HUES6 (cell line): ENCODE measurements around the gene LAMB3.

ENCODE experiments used
- H3K27ac ChIP-seq: 2 replicates; pipeline ENCODE4 v1.7.0; 2013; ENCODE audit warnings: low read depth, mild to moderate bottlenecking, low read length, inconsistent platforms
- H3K27me3 ChIP-seq: 2 replicates; pipeline ENCODE4 v1.6.1; 2013; ENCODE audit warnings: low read length; ENCODE audit not compliant: control insufficient read depth, insufficient read depth
- H3K36me3 ChIP-seq: 2 replicates; pipeline ENCODE4 v1.6.1; 2013; ENCODE audit warnings: low read length; ENCODE audit not compliant: control insufficient read depth, insufficient read depth
- H3K4me1 ChIP-seq: 2 replicates; pipeline ENCODE4 v1.6.1; 2013; ENCODE audit warnings: low read length; ENCODE audit not compliant: control insufficient read depth, insufficient read depth
- H3K4me3 ChIP-seq: 2 replicates; pipeline ENCODE4 v1.5.1; 2013; ENCODE audit warnings: low read depth, low read length
- H3K9ac ChIP-seq: one replicate; pipeline ENCODE4 v1.6.1; 2013; ENCODE audit warnings: mild to moderate bottlenecking, low read length
- H3K9me3 ChIP-seq: 2 replicates; pipeline ENCODE4 v1.6.1; 2013; ENCODE audit warnings: low read depth, low read length; ENCODE audit not compliant: control insufficient read depth, insufficient read depth

Gene LAMB3

DNA sequence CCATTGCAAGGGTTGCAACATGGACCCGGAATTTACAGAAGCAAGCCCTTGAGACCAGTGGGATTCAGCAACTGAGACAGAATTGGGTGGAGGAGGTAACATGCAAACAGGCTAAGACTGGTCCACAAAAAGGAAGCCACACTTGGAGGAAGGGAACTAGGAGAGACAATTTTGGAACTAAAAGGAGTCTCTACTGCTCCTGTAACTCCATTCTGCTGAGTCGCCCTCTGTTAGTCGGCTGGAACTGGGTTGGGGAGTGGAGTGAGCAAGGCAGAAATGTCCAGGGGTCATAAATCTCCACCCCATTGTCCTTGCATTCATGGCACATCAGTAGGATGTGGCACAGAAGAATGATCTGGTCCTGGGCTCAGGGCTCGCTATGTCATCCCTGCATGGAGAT, 5.1 kb downstream of the LAMB3 start:
- H3K4me1 ChIP-seq = peaks cover 13% of the 10 kb centered on the region; the same call in 1 of the 2 replicates
- H3K4me3 ChIP-seq = no peak overlapping the region
- no peaks in the 10 kb centered on the region for H3K36me3 ChIP-seq
- no peak overlapping the region for H3K9ac ChIP-seq
- no peak overlapping the region for H3K27ac ChIP-seq
- no peaks in the 10 kb centered on the region for H3K9me3 ChIP-seq
- no peaks in the 10 kb centered on the region for H3K27me3 ChIP-seq

DNA sequence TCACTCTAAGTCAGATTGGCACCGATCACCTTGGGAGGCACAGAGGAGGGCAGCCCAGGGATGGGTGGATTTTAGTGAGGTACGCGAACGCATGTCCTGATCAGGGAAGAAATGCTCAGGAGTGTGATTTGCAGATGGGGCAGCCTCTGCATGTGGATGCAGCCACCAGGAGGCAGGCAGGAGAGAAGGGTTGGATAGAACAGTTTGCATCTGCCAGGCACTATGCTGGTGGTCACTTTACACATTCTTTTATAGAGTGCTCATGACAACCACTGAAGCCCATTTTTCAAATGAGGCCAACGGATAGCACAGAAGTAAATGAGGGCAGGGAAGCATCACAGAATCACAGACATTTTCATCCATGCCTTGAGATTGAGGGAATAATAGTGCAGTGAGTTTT, 5.7 kb downstream of the LAMB3 start:
- Histone ChIP-seq H3K4me3 (no peak overlapping the region), H3K4me1 (peaks cover 15% of the 10 kb centered on the region), H3K36me3 (no peaks in the 10 kb centered on the region), H3K27me3 (no peaks in the 10 kb centered on the region), H3K9ac (no peak overlapping the region), H3K9me3 (no peaks in the 10 kb centered on the region), H3K27ac (no peak overlapping the region)

DNA sequence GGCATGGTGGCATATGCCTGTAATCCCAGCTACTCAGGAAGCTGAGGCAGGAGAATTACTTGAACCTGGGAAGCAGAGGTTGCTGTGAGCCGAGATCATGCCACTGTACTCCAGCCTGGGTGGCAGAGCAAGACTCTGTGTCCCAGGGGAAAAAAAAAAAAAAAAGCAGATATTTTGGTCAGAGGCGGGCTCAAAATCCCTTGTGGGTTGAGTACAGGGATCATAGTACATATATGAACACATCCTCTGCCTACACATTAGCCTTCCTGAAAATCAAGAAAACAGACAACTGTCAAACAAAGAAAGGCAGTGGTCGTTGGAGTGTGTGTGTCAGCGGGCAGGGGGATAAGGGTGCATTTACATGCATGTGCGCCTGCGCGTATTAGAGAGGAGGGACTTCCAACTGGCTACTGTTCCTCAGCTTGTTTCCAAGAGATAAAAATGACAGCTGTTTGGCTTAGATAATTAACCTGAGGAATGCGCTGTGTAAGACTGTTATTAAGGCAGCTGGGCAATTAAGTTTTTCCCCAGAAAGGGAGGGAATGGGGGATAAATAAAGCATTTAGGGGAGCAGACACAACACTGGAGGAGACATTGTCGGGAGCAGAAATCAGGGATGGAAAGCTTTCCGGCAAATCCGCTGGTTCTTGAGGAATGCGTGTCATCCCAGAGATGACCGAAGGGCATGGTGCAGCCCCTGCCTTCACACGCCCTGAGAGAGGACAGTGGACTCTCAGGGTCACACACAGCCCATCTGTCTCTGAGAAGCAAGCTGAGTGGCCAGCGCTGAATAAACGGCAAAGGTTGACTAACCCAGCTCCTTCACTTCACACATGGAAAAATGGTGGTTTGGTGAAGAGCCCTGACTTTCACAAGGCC, 6.4 kb downstream of the LAMB3 start:
- no peak overlapping the region for H3K4me3 ChIP-seq
- H3K4me1 ChIP-seq = peaks cover 13% of the 10 kb centered on the region
- H3K9me3 ChIP-seq = no peaks in the 10 kb centered on the region
- H3K36me3 ChIP-seq = no peaks in the 10 kb centered on the region
- no peak overlapping the region for H3K27ac ChIP-seq
- no peak overlapping the region for H3K9ac ChIP-seq
- H3K27me3 ChIP-seq = no peaks in the 10 kb centered on the region

DNA sequence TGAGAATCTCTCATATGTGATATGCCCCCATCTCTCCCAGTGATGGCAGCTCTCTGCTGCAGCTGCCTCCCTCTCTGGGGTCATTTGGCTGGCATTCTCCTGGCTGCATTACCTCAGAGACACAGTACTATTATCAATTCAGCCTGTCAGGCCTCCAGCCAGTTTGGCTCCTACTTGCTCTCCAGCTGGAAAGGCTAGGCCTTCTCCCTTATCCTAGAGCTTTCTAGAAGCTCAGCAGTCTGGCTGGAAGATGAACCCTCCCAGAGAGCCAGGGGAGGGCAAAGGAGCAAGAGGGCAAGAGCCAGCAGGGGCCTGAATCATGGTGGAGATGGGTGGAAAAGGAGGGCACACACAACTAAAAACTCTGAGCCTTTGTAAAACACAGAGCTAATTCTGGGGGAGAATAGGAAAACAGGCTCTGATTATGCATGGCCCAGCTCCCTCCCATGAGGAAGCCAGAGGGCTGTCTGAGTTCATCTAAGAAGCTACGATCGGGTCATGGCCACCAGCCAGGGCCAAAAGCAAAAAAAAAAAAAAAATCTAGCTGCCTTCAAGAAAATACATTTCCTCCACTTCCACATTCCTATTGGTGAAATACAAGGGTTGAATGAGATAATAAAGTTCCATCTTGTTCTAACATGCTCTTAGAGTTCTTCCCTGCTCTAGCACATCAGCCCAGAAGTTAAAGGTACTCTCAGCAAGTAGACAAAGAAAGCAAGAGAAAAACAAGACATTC, 8.8 kb downstream of the LAMB3 start:
- no peaks in the 10 kb centered on the region for H3K36me3 ChIP-seq
- H3K4me1 ChIP-seq = peaks cover 13% of the 10 kb centered on the region
- H3K9ac ChIP-seq = no peak overlapping the region
- no peak overlapping the region for H3K4me3 ChIP-seq
- no peaks in the 10 kb centered on the region for H3K9me3 ChIP-seq
- no peaks in the 10 kb centered on the region for H3K27me3 ChIP-seq
- H3K27ac ChIP-seq = no peak overlapping the region

DNA sequence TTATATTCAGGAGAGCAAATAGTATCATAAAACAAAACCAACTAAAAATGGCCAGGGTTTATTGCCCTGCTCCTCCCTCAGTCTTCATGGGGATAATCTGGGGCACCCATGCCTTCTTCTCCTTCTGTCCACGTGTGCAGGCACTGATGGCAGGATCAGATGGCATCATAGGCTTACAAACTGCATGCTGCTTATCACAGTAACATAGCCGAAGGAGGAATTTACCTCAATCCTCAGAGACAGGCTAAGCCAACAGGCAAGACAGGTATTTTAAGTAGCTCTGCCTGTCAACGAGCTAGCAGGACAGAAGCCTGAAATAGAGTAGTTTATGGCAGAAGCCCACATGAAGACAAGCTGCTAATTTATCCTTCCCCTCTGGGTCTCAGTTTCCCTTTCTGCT, 9.4 kb downstream of the LAMB3 start:
- Histone ChIP-seq H3K4me1 (peaks cover 13% of the 10 kb centered on the region), H3K9ac (no peak overlapping the region), H3K4me3 (no peak overlapping the region), H3K36me3 (no peaks in the 10 kb centered on the region), H3K27me3 (no peaks in the 10 kb centered on the region), H3K9me3 (no peaks in the 10 kb centered on the region), H3K27ac (no peak overlapping the region)

DNA sequence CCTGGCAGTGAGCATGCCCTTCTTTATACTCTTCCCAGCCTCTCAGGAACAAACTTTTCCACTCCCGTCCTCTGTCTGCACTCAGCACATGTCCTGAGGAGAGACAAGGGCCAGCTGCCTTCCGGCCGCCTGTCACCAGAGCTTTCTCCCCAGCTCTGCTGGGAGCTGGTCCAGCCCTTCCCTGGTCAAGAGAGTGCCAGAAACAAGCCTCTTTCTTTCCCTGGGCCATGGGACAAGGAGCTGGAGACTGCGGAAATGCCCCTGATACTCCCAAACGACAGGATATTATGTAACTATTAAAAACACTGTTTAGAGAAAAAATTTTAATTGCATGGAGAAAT, 10.4 kb downstream of the LAMB3 start:
- H3K4me1 ChIP-seq = peaks cover 13% of the 10 kb centered on the region
- H3K9ac ChIP-seq = no peak overlapping the region
- no peak overlapping the region for H3K27ac ChIP-seq
- H3K36me3 ChIP-seq = no peaks in the 10 kb centered on the region
- H3K4me3 ChIP-seq = no peak overlapping the region
- H3K27me3 ChIP-seq = no peaks in the 10 kb centered on the region
- H3K9me3 ChIP-seq = no peaks in the 10 kb centered on the region

DNA sequence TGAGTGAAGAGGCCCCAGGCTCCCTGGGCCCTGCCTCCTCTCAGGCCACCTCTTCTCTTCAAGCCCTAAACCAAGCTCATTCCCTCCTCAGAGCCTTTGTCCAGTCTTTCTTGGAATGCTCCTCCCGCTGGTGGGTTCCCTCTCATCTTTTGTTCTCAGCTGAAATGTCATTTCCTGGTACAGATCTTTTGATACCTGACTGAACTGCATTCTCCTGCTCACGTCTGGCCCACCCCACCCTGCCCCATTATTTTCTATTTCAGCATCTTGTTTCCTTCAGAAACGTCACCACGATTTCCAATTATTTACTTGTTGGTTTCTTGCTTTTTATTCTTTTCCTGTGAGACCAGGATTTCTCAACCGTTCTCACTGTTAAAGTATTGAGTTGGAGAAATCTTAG, 16.4 kb downstream of the LAMB3 start:
- Histone ChIP-seq H3K27me3 (no peaks in the 10 kb centered on the region), H3K36me3 (no peaks in the 10 kb centered on the region), H3K9me3 (no peaks in the 10 kb centered on the region), H3K9ac (no peak overlapping the region), H3K27ac (no peak overlapping the region), H3K4me1 (peaks cover 4% of the 10 kb centered on the region), H3K4me3 (no peak overlapping the region)

DNA sequence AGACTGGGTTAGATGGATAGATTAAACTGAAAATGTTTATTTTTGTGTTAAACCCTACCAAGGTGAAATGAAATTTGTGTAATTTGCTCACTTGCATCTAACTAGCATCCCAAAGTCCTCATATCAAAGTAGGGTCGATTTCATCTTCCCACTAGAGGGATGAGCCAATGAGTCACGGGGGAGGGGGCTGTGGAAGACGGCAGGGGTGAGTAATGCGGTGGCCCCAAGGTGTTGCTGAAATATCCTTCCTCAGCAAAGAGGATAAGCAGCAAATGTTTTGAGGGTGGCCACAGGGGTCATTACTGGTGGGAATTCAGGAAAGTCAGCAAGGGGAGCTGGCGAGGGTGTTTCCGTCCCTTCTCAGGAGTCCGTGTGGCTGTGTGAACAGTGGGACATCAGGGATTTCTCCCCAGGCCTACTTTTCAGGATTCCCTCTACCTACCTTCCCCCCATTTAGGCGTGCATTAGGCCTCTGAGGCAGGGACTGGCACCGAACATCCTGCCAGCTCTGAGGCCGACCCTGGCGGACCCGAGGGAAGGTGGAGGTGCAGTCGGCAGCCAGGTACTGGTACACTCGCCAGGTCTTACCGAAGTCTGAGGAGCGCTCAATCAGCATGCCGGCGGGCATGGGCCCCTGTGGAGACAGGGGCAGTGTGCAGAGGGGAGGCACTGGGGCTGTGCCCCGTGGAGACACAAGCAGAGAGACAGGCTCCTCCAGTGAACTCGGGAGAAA, 18.1 kb downstream of the LAMB3 start:
- no peaks in the 10 kb centered on the region for H3K36me3 ChIP-seq
- H3K4me1 ChIP-seq = peaks cover 20% of the 10 kb centered on the region
- no peak overlapping the region for H3K27ac ChIP-seq
- no peaks in the 10 kb centered on the region for H3K9me3 ChIP-seq
- no peak overlapping the region for H3K4me3 ChIP-seq
- H3K27me3 ChIP-seq = no peaks in the 10 kb centered on the region
- H3K9ac ChIP-seq = no peak overlapping the region

DNA sequence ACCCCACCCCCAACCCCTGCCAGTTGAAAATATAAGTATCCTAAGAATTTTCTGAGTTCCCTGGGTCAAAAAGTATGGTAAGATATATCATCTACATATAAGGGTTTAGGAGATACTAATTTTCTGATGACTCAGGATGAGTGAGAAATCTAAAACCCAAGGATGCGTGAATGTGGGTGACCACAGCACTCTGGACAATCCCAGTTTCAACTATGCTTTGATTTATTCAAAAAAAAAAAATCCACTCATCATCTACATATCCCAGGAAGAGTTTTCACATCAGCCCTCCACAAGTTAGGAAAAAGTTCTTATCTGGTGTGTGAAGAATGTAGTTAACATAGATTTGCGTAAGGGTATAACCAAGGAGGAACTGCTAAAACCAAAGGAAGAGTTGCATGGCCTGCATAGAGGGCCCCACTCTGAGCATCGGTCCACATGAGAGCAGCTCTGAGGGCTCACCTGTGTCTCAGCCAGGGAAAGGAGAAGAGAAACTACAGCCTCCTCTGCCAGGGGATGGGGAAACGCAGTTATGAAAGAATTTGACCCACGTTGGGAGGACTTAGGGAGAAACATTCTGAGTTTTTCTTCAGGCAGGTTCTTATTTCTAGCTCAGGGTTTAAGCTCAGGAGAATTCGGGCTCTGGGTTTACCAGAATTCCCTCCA, 18.8 kb downstream of the LAMB3 start:
- Histone ChIP-seq H3K36me3 (no peaks in the 10 kb centered on the region), H3K4me3 (no peak overlapping the region), H3K27me3 (no peaks in the 10 kb centered on the region), H3K9me3 (no peaks in the 10 kb centered on the region), H3K4me1 (peaks cover 27% of the 10 kb centered on the region), H3K9ac (no peak overlapping the region), H3K27ac (no peak overlapping the region)

DNA sequence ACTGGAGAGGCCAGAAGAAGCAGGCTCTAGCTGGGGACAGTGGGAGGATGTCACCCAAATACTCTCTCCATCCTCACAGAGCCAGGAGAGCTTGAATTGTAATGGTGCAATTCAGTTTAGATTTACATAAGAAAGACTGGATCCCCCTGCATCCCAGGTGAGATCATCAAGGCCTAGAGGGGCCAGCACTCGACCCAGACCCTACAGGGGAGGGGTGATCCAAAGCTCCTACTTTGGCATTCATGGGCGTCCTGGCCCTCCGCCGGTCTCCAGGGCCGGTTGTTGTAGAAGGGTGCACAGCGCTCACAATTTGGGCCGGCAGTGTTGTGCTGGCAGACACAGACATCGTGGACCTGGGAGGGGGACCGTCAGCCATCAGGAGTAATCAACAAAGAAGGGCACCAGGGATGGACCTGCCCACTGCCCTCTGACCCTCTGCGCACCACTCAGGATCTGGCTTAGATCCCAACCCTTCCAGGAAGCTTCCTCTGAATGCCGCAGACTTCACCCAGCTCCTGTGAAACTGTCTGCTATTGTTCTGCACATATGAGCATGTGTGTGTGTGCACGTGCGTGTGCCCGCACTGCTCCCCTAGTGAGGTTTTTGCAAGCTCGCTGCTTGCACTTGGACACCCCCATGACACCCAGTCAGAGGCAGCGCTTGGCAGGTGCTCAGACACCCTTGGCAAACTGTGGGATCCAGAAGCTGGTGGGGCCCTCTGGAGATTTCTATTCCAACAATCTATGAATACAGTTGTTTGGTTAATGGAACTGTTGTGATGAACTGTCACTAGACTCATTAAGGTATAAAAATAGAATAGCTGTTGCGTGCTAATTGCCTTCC, 21.6 kb downstream of the LAMB3 start:
- no peak overlapping the region for H3K9ac ChIP-seq
- peaks cover 34% of the 10 kb centered on the region for H3K4me1 ChIP-seq
- no peak overlapping the region for H3K27ac ChIP-seq
- H3K36me3 ChIP-seq = no peaks in the 10 kb centered on the region
- no peaks in the 10 kb centered on the region for H3K9me3 ChIP-seq
- no peaks in the 10 kb centered on the region for H3K27me3 ChIP-seq
- no peak overlapping the region for H3K4me3 ChIP-seq
